ENCODE measurements around the gene HDAC4. TPM values are rescaled to one million over a fixed set of nuclear protein-coding genes. Genes with fewer than 3 reads are reported as not detected.

Gene HDAC4
- polyA plus RNA-seq, 1 donor, result 20.2 TPM

DNA sequence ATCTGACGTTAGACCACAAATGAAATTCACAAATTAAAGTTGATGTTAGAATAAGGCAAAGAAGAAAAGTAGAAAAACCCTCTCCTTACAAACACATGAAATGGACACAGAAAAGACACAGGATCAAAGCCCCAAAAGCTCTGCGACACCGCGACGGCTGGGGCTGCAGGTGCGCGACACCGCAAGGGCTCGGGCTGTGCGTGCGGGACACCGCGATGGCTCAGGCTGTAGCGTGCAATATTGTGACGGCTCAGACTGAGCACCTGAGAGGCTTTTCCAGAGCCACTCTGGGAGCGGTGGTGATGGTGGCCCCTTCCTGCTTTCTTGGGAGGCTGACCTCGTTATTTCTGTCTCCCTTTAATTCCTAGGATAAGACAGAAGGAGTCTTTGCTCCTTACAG, 296.0 kb downstream of the HDAC4 start:
- DNase-seq, result no peak

DNA sequence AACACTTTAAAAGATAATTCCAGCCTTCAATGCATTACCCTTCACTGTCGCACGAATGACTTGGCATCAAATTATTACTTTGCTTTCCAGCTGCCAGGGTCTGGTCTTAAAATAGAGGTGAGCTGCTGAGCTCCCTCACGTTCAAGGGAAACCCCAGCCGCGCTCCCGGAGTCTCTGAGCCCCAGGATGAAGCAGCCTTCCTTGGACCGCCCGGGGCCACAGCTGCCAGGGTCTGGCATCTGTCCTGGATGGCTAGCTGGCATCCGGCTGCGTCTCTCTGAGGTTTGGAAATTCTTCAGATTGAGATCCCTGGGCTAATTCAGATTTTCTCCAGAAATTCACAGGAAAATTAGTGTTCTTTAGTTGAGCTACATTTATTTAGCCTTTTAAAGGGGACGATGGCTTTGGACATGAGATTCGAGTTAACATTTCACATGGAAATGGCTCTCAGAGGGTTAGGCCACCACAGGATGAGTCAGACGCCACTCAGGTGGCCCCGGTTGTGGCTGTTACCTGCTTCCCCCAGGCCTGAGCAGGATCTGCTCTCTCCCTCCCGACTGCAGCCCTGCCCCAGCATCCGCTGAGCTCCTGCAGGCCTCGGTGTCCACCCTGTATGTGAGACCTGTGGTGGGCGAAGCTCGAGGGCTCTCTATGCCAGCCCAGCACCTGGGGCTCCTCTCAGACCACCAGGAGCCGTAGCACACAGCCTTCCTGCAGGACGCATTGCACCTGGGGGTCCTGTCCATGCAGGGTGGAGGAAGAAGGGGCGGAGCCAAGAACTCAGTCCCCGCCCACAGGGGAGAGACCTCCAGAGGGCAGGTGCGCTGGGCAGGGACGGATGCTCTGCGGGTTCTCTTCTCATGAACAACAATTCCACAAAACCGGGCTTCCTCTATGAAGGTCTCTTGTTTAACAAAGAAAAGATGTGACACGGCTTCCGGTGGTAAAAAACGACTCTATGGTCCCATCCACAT, 297.4 kb downstream of the HDAC4 start:
- no peak for DNase-seq

DNA sequence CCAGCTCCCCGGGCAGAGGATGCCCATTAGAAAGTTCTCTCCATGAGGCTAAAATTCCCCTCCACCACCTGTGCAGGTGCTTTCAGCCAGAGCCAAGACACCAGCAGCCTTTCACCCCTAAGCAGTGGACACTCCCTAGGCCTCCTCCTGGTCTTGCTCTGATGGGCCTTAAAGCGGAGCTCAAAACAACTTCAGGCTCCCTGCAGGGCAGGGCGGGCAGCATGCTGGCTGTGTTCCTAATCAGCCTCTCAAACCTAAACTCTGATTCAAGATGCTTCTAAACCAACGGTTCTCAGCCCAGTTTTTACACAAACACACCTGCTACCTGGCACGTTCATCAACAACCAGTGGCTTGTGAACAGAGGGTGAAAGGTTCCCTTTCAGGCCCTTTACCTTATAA, 298.6 kb downstream of the HDAC4 start:
- DNase-seq, result no peak

DNA sequence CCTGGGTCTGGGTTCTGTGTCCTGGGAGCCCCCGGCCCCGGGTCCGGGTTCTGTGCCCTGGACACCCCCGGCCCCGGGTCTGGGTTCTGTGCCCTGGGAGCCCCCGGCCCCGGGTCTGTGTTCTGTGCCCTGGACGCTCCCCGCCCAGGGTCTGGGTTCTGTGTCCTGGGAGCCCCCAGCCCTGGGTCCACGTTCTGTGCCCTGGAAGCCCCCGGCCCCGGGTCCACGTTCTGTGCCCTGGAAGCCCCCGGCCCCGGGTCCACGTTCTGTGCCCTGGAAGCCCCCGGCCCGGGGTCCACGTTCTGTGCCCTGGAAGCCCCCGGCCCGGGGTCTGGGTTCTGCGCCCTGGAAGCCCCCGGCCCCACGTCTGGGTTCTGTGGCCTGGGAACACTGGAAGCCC, 299.0 kb downstream of the HDAC4 start:
- DNase-seq, result no peak

DNA sequence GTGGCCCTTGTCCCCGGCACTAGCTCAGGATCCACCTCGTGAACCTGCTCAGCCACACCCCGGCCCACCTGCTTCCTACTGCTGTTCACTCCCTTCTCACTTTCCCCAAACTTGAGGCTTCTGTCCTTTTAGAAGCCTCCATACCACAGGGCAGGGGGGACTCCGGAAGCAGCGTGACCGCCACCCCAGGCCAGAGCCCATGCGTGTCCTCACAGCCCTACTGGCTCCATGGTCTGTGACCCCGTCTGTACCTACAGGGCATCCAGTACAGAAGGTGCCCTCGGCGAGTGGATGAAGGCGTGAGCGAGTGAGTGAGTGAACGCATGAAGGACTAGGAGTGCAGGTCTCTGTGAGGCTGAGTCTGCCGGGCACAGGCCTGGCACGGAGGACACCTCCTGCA, 299.7 kb downstream of the HDAC4 start:
- no peak for DNase-seq

DNA sequence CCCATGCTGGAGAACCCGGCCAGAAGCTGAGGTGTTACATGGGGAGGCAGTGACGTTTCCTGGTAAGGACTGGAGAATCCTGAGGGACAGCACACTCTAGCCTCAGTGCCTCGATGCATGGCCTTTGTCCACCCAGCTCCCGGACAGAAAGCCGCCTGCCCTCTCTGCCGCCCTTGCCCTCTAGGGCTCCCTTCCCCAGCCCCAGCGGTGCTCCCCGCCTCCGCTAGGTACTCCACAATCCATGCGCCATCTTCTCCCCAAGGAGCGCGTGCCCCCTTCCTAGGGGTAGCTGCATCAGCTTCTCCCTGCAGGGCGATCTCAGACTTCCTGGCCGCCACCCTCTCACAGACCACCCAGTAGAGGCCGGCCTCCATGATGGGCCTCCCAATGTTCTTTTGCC, 301.3 kb downstream of the HDAC4 start:
- no peak for DNase-seq

DNA sequence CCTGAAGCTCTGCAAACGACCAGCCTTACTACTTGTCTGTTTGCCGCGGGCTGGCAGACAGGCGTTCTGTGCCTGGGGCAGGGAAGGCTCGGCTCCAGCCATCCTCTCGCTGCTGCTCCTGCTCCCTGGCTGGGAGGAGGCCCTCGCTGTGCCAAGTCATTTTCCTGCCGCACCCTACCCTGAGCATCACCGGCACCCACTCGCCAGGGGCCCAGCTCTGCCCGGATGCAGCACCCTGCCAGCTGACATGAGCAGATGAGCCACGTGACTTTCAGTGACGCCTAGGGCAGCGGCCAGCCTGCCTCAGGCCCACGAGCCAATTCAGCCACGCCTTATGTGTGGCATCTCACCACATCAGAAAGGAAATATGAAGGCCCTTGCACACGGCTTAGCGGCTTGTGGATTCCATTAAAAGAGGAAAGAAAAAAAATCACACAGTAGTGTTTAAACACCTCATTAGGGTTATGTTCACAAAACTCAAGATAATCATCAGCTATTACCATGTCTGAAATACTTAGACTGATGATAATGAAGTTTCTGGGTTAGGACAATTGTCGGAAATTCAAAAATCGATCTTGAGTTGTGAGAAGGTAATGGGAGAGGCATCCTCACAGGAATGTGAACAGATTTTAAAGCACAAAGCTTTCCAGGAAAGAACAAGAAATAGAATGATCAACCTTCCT, 302.4 kb downstream of the HDAC4 start:
- no peak for DNase-seq

DNA sequence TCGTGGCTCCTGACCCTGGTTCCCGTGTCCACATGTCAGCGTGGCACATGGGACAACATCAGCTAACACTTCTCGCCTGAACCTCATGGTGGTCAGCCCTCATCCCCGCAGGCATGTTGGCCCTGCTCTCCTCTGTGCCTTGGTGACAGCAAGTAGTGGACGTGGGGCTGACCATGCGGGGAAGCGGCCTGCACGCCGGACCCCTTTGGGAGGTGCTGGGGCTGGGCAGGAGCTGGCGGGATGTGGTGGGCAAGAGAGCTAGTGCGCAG, 303.5 kb downstream of the HDAC4 start:
- DNase-seq, result no peak

DNA sequence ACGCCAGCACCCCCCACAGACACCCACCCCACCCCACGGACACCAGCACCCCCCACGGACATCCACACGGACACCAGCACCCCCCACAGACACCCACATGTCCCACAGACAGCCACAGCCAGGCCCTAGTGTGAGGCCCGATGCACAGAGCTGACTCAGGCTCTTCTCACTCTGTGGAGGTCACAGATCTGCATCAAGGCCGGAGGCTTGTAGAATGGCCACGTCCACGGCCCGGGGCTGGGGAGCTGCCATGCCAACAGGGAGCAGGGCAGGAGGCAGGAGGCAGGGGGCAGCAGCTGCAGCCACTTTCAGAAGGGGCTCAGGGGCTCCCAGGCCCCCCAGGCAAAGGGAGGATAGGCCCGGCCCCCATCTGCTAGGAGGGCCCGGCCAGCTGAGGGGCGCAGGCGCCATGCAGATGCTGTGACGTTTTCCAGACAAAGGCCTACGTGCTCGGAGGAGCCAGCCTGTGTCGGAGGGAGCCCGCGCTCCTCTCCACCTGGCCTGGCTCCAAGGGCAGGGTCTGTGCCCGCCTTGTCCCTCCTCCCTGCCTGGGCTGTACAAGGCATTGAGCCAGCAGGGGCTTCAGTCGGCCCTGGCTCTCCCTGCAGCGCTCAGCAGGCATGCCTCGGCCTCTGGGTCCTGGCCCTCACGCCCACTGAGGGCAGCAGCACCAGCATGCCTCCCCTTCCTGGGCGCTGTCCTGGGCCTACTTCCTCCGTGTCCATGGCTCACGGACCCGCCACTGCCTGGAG, 304.0 kb downstream of the HDAC4 start:
- no peak for DNase-seq

DNA sequence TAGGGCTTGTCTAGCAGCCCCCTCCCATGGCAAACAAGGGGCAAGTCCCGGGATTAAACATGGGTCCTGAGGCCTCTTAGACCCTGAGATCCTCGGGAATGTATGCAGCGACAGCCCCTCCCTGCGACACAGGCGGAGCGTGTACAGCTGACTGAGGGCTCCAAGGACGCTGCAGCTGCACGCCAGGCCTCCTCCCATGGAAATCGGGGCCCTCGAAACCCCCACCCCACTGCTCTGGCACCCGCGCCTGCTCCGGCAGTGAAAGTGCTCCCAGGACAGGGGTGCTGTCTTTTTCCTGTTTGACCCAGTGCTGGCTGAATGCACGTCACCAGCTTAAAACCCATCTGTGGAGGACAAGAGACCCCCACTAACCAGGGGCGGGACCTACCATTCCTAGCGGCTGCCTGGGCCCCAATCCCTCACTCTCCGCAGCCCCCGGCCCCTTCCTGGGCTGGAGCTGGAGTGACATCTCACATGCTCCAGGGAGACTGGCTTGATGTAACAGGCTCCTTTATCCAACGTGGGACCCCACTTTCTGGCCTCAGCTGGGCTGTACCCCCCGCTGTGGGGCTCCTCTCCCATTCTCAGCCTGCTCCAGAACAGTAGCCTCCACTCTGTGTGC, 305.2 kb downstream of the HDAC4 start:
- peak; percentile 48 for DNase-seq

DNA sequence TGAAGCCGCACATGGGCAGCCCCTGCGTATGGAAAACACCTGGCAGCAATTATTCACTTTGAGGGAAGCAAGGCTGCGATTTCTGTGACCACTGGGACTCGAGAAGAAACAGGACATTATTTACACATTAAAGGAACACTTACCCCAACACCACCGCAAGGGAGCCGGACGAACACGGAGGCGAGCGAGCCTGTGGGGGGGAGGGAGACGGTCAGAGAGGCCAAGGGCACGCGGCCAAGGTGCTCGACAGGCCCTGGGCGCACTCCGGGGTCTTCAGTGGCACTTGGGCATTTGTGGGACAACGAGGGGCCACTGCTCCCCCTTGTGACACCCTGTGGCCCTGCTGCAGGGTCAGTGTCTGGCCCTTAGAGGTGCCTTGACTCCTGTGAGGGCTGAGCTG, 306.0 kb downstream of the HDAC4 start:
- DNase-seq, result no peak

DNA sequence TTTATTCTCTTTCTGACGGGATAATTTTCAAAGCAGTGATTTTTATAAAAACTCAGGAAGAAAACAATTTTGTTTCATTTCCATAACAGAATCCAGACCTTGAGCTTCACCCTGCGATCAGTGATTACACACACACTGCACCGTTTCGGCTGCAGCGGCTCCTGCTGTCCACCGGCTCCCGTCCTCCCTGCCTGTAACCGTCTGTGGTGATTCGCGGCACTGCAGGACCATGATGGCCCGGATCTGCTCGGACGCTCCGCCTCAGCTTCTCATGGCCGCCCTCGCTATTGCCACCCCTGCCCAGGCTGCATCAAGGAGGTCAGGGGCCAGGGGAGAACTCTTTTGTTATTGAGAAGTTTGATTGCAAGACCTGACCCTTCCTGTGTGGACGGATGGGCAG, 306.9 kb downstream of the HDAC4 start:
- no peak for DNase-seq

DNA sequence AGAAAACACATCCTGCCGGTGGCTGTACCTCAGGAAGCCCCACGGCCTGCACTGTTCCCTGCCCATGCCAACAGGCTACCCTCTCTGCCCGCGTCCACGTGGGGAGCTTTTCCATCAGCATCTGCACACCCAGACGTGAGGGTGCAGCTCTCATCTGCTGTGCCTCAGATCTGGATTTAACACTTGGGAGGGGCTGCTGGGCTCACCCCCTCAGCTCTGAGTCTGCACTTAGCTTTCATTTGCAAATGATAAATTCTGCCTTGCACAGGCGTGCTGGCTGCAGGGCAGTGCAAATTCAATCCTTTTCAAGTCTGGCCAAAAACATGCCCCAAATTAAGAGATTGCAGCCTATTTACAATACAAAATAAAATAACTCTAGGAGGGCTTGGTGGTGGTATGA, 307.3 kb downstream of the HDAC4 start:
- DNase-seq, result no peak

DNA sequence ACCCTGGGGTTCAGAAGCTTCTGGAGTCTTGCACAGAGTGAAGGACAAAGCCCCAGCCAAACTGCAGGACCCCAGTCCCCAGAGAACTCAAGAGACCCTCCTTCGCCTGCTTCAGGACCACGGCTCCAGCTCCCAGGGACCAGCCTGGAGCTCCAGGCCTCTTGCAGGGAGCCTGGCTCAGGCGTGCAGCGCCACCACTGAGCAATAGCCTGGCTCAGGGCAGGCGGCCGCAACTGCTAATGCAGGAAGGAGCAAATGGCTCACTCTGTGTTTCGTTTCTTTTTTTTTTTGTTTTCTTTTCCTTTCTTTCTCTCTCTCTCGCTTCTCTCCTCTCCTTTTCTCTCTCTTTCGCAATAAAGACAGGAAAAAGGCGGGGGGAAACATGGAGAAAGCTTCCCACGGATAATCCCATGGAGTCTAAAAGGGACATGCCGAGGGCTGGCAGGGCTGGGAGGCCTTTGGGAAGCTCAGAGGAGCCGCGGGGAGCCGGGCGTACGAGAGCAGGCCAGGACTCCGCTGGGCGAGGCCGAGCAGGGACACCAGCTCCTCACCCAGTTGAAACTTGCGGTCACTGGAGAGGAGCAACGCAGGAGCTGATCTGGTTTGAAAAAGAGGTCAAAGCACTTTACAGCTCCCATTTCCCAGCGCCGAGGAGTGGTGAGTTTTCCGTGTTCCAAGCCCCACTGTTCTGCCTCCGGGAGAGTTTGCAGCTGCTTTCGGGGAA, 308.1 kb downstream of the HDAC4 start:
- no peak for DNase-seq

DNA sequence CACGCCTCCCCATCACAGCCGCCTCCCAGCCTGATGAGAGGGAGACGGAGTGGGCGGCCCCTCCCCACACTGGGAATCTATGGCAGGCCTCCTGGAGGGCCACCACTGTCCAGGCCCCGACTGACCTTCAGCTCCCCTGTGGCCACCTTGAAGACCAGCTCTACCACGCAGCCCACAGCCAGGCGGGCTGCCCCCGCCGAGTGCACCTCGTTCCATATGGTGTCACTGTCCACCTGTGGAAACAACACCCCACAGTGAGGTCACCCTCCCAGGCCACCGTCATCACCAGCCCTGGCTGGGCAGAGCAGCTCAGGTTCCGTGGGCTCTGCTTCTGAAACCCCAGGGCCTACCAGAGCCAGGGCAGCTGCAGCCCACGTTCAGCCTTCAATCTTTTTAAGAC, 310.9 kb downstream of the HDAC4 start:
- no peak for DNase-seq

DNA sequence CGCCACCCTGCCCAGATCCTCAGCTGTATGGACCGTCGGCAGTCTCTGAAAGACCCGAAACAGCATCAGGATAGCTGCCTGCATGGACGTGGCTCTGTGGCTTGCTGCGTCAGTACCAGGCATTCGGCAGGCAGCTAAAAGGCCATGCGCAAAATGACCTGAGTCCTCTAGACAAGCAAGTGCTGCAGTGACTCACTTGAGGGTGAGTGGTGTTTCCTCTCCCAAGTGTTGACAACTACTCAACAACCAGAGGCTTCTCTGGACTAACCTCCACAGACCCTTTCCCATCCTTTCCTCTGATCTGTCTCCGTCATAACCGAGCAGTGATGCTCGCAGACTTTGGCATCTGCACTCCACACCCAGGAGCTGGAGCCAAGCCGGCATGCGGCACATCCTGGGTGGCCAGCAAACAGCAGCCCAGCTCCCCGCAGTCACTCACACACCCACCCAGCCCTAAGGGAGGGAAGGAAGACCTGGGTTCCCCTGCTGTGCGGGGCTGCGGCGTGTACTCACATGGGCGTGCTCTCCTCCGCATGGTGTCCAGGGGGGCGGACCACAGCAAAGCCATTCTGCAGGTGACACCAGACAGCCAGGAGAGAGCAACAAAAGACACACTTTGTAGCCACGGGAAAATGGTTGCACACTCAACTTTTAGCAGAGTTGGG, 313.6 kb downstream of the HDAC4 start:
- DNase-seq, result no peak

DNA sequence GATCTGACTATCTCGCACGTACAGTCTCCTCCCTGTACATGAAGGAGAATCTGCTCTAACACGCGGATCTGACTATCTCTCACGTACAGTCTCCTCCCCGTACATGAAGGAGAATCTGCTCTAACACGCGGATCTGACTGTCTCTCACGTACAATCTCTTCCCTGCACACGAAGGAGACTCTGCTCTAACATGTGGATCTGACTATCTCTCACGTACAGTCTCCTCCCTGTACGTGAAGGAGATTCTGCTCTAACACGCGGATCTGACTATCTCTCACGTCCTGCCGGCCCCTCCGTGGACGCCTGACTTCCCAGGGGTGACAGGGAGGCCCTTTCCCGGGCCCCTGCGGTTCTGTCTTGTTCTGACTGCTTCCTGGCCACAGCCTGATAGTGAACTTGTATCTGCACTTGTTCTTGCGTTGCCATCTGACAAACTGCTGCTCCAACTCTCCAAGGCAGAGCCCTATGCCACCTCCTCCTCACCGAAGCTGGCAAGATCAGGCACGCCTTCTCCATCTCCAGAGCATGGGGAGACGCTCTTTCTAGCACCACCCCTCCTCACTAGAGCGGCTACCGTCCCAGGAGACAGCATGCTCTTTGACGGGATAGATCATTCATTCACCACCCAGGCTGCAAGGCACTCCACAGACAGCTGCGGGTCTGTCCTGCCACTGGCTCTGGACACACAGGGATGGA, 314.3 kb downstream of the HDAC4 start:
- DNase-seq, result no peak

DNA sequence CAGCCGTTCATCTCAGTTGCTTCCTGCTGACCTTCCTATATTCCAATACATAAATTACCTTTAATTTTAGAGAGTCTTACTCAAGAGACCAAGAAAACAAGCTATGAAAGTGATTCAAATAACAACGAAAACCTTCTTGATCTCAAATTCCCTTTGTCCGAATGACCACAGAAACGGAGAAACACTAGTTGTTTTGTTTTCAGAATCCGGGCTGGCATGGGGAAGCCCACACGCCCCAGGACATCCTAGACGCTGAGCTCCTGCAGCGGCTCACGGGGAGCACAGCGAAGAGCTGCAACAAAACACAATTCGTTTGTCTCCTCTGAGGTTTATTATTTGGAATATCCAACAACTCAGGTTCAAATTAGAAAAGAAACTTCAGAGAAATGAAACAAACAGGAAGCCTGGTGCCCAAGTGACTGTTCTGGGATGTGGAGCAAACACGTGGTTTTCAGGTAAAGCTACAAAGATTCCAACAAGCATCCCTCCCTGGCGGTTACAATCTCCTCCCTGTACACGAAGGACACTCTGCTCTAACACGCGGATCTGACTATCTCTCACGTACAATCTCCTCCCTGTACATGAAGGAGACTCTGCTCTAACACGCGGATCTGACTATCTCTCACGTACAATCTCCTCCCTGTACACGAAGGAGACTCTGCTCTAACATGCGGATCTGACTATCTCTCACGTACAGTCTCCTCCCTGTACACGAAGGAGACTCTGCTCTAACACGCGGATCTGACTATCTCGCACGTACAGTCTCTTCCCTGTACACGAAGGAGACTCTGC, 315.4 kb downstream of the HDAC4 start:
- DNase-seq, result no peak

DNA sequence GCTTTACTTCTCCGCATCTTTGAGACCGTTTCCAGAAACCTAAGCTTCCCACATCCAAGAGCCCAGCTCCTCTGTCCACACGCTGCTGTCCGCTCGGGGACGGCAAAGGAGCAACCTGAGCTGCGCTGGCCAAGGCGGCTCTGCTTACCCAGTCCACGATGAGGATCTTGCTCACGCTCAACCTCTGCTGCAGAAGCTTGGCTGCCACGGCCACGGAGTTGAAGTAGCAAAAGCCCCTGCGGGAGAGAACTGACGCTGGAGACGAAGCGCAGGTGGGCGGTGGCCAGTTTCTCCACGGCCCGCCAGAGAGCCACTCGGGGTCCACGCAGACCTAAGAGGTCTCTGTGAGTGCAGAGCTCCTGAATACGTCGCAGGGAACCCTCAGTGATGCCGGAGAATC, 316.8 kb downstream of the HDAC4 start:
- no peak for DNase-seq

DNA sequence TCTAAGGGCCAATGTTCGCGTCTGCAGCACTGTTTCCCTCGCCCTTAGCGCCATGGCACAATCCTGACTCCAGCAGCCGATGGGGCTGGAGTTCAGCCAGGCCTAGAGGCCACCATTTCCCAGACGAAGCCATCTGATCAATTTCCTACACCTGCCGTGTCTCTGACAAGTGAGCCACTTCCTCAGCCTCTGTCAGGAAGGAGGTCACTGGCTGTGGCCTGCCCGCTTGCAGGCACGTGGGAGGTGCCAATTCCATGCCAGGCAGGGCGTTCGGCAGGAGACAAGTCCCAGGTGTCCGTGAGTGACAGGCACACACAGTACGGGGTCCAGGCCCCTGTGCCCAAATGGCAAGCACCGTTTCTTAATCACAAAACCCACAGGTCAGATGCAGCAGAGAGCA, 318.4 kb downstream of the HDAC4 start:
- no peak for DNase-seq

Measured in hindlimb muscle (tissue), 1 donor.